Trophoblast cell (in vitro differentiated cells and primary cell): ENCODE data around the gene TUBGCP5.
"Not testable (repeated sequence)": the region's sequence is repeated elsewhere in the genome, so short reads cannot be mapped to it uniquely, and the experiment has no call there.

ENCODE experiments used
- DNase-seq, 2 donors: peaks; one replicate each; pipeline ENCODE4 v3.0.0-alpha.2; 2016
- H2AFZ ChIP-seq: 2 replicates; pipeline ENCODE4 v1.6.1; 2013; ENCODE audit warnings: low read length, moderate library complexity, mild to moderate bottlenecking; ENCODE audit not compliant: insufficient read depth, poor library complexity
- H2AK5ac ChIP-seq: 2 replicates; pipeline ENCODE4 v1.6.1; 2013; ENCODE audit warnings: mild to moderate bottlenecking, low read length
- H2BK120ac ChIP-seq: 2 replicates; pipeline ENCODE4 v1.6.1; 2013; ENCODE audit warnings: low read length, mild to moderate bottlenecking, moderate library complexity; ENCODE audit not compliant: insufficient read depth, poor library complexity
- H2BK12ac ChIP-seq: 2 replicates; pipeline ENCODE4 v1.6.1; 2013; ENCODE audit warnings: mild to moderate bottlenecking, low read length, moderate library complexity
- H2BK5ac ChIP-seq: 2 replicates; pipeline ENCODE4 v1.6.1; 2013; ENCODE audit warnings: low read length, low read depth, moderate library complexity, mild to moderate bottlenecking; ENCODE audit not compliant: poor library complexity
- H3K14ac ChIP-seq: 2 replicates; pipeline ENCODE4 v1.6.1; 2013; ENCODE audit warnings: mild to moderate bottlenecking, low read length
- H3K18ac ChIP-seq: 2 replicates; pipeline ENCODE4 v1.6.1; 2013; ENCODE audit warnings: mild to moderate bottlenecking, low read length
- H3K23ac ChIP-seq: 2 replicates; pipeline ENCODE4 v1.6.1; 2013; ENCODE audit warnings: low read length
- H3K27ac ChIP-seq: 2 replicates; pipeline ENCODE4 v1.5.1; 2013; ENCODE audit warnings: low read depth, mild to moderate bottlenecking, inconsistent platforms, low read length, moderate library complexity
- H3K27me3 ChIP-seq: 2 replicates; pipeline ENCODE4 v1.6.1; 2013; ENCODE audit warnings: inconsistent platforms, mild to moderate bottlenecking, low read length, moderate library complexity; ENCODE audit not compliant: insufficient read depth
- H3K36me3 ChIP-seq, 2 experiments: 1 replicate in 1 of 2; 2 replicates in 1 of 2; pipeline ENCODE4 v1.6.1; 2013; ENCODE audit warnings: low read length in 2 of 2, mild to moderate bottlenecking in 2 of 2, moderate library complexity in 1 of 2; ENCODE audit not compliant: insufficient read depth in 2 of 2, control insufficient read depth in 1 of 2
- H3K4ac ChIP-seq: 2 replicates; pipeline ENCODE4 v1.6.1; 2013; ENCODE audit warnings: low read depth, mild to moderate bottlenecking, low read length, moderate library complexity
- H3K4me1 ChIP-seq, 2 experiments: 1 replicate in 1 of 2; 2 replicates in 1 of 2; pipeline ENCODE4 v1.6.1; 2013; ENCODE audit warnings: low read length in 2 of 2, mild to moderate bottlenecking in 2 of 2, moderate library complexity in 1 of 2; ENCODE audit not compliant: insufficient read depth in 2 of 2, control insufficient read depth in 1 of 2
- H3K4me2 ChIP-seq: 2 replicates; pipeline ENCODE4 v1.6.1; 2013; ENCODE audit warnings: inconsistent platforms, mild to moderate bottlenecking, low read length, moderate library complexity
- H3K4me3 ChIP-seq: 2 replicates; pipeline ENCODE4 v1.5.1; 2013; ENCODE audit warnings: mild to moderate bottlenecking, low read depth, low read length, inconsistent platforms
- H3K79me1 ChIP-seq: one replicate; pipeline ENCODE4 v1.6.1; 2013; ENCODE audit warnings: low read length
- H3K79me2 ChIP-seq: 2 replicates; pipeline ENCODE4 v1.6.1; 2013; ENCODE audit warnings: low read length, mild to moderate bottlenecking; ENCODE audit not compliant: control insufficient read depth, insufficient read depth, poor library complexity
- H3K9ac ChIP-seq: 2 replicates; pipeline ENCODE4 v1.6.1; 2013; ENCODE audit warnings: mild to moderate bottlenecking, low read length
- H3K9me3 ChIP-seq: 2 replicates; pipeline ENCODE4 v1.6.1; 2013; ENCODE audit warnings: low read depth, mild to moderate bottlenecking, control low read depth, inconsistent platforms, low read length; ENCODE audit not compliant: insufficient read depth
- H4K12ac ChIP-seq: 2 replicates; pipeline ENCODE4 v1.6.1; 2013; ENCODE audit warnings: low read depth, mild to moderate bottlenecking, low read length, moderate library complexity
- H4K8ac ChIP-seq: 2 replicates; pipeline ENCODE4 v1.6.1; 2013; ENCODE audit warnings: low read depth, mild to moderate bottlenecking, low read length, moderate library complexity
- H4K91ac ChIP-seq: one replicate; pipeline ENCODE4 v1.6.1; 2013; ENCODE audit warnings: low read depth, mild to moderate bottlenecking, low read length, moderate library complexity
- WGBS: extraction: QIAGEN DNeasy Blood & Tissue Kit; methylation state at CpG from one replicate; pipeline ENCODE4 v1.1.7; 2013; ENCODE audit warnings: missing lambda C conversion rate; ENCODE audit not compliant: insufficient read length, insufficient coverage; ENCODE audit errors: extremely low coverage; 5-methylcytosine and 5-hydroxymethylcytosine counted together

The TUBGCP5 gene

GRCh38 chr15:23014394-23015000 is 24.9 kb downstream of the TUBGCP5 start:
- no peak overlapping the region for H3K4ac ChIP-seq
- no peak overlapping the region for H4K8ac ChIP-seq
- H4K12ac ChIP-seq: no peak overlapping the region
- no peak overlapping the region for H2BK12ac ChIP-seq
- H3K14ac ChIP-seq: no peak overlapping the region
- no peak overlapping the region for H3K9ac ChIP-seq
- H3K4me3 ChIP-seq: no peak overlapping the region
- no peak overlapping the region for H4K91ac ChIP-seq
- no peak overlapping the region for H2BK5ac ChIP-seq
- no peak overlapping the region for H2BK120ac ChIP-seq
- H3K23ac ChIP-seq: no peak overlapping the region
- no peaks in the 10 kb centered on the region for H3K79me2 ChIP-seq
- peaks cover 19 to 32% of the 10 kb centered on the region in 2 experiments for H3K36me3 ChIP-seq
- no peaks in the 10 kb centered on the region for H3K4me1 ChIP-seq
- H3K27ac ChIP-seq: no peak overlapping the region
- no peak overlapping the region for H2AFZ ChIP-seq
- H3K9me3 ChIP-seq: peaks cover 1% of the 10 kb centered on the region
- no peak overlapping the region for H2AK5ac ChIP-seq
- no peak overlapping the region for H3K18ac ChIP-seq
- no peak overlapping the region for H3K4me2 ChIP-seq
- no CpG with 5 or more reads among the region's 3 CpGs for WGBS
- H3K79me1 ChIP-seq: no peaks in the 10 kb centered on the region
- DNase-seq: peak; percentile 85 to 94
- no peaks in the 10 kb centered on the region for H3K27me3 ChIP-seq

- no peak overlapping the region for H4K91ac ChIP-seq
- no peak overlapping the region for H3K18ac ChIP-seq
- no peak overlapping the region for H2BK120ac ChIP-seq
- H3K9me3 ChIP-seq: peaks cover 1% of the 10 kb centered on the region
- no peak overlapping the region for H3K23ac ChIP-seq
- H3K79me1 ChIP-seq: no peaks in the 10 kb centered on the region
- H3K14ac ChIP-seq: no peak overlapping the region
- H3K4ac ChIP-seq: no peak overlapping the region
- H2BK12ac ChIP-seq: no peak overlapping the region
- no peak overlapping the region for H2BK5ac ChIP-seq
- H3K9ac ChIP-seq: no peak overlapping the region
- no peak overlapping the region for H3K4me3 ChIP-seq
- H3K79me2 ChIP-seq: no peaks in the 10 kb centered on the region
- WGBS: no CpG with 5 or more reads among the region's 5 CpGs
- H3K27ac ChIP-seq: no peak overlapping the region
- H2AK5ac ChIP-seq: no peak overlapping the region
- no peak overlapping the region for H4K12ac ChIP-seq
- no peaks in the 10 kb centered on the region for H3K4me1 ChIP-seq
- H2AFZ ChIP-seq: no peak overlapping the region
- no peak for DNase-seq
- no peaks in the 10 kb centered on the region for H3K27me3 ChIP-seq
- no peak overlapping the region for H4K8ac ChIP-seq
- H3K36me3 ChIP-seq: peaks cover 16 to 26% of the 10 kb centered on the region in 2 experiments
- no peak overlapping the region for H3K4me2 ChIP-seq
These were observed 25.7 kb downstream of the TUBGCP5 start for GRCh38 chr15:23013681-23014080.

GRCh38 chr15:23012616-23013015 is 26.8 kb downstream of the TUBGCP5 start:
- peak; percentile 53 to 78 for DNase-seq
- H3K14ac ChIP-seq, H2BK12ac ChIP-seq, H4K91ac ChIP-seq, H3K9me3 ChIP-seq, H3K18ac ChIP-seq, H2BK120ac ChIP-seq, H3K4ac ChIP-seq, H3K4me3 ChIP-seq, H4K12ac ChIP-seq, H4K8ac ChIP-seq, H3K9ac ChIP-seq, H2AFZ ChIP-seq, H2AK5ac ChIP-seq, H3K27ac ChIP-seq, H3K23ac ChIP-seq, H3K27me3 ChIP-seq, H3K79me1 ChIP-seq, H3K79me2 ChIP-seq, H3K4me2 ChIP-seq, H2BK5ac ChIP-seq, H3K4me1 ChIP-seq: not testable (repeated sequence)
- no CpG with 5 or more reads among the region's 9 CpGs for WGBS
- H3K36me3 ChIP-seq: peaks cover 22 to 30% of the 10 kb centered on the region in 2 experiments

- Histone ChIP-seq H2BK12ac (no peak overlapping the region), H3K27ac (no peak overlapping the region), H4K12ac (no peak overlapping the region), H3K4me3 (no peak overlapping the region), H3K4ac (no peak overlapping the region), H2AK5ac (no peak overlapping the region), H4K91ac (no peak overlapping the region), H3K36me3 (peaks cover 35 to 47% of the 10 kb centered on the region in 2 experiments), H3K27me3 (no peaks in the 10 kb centered on the region), H3K18ac (no peak overlapping the region), H2AFZ (no peak overlapping the region), H4K8ac (no peak overlapping the region), H3K4me2 (no peak overlapping the region), H3K4me1 (no peaks in the 10 kb centered on the region), H3K14ac (no peak overlapping the region), H3K79me1 (no peaks in the 10 kb centered on the region), H2BK5ac (no peak overlapping the region), H3K79me2 (no peaks in the 10 kb centered on the region), H3K9me3 (no peaks in the 10 kb centered on the region), H3K9ac (no peak overlapping the region), H2BK120ac (no peak overlapping the region), H3K23ac (no peak overlapping the region)
- DNase-seq: peak in 1 of 2 donors; percentile 35
- WGBS: no CpG with 5 or more reads among the region's 5 CpGs
These were observed 35.6 kb downstream of the TUBGCP5 start for GRCh38 chr15:23003736-23004135.
